DOHH2 (cell line): ENCODE data around the gene SSH2.

Experiments
- CTCF ChIP-seq: fragments of 200-600 bp; sonication (generic); IDR thresholded peaks from one replicate; pipeline ENCODE4 v1.5.1; 2014; ENCODE audit warnings: antibody characterized with exemption, mild to moderate bottlenecking, low read depth, low read length; ENCODE audit not compliant: poor library complexity, severe bottlenecking
- EZH2phosphoT487 ChIP-seq: fragments of 200-600 bp; sonication (generic); IDR thresholded peaks from 2 replicates; pipeline ENCODE4 v1.6.1; 2017; ENCODE audit warnings: borderline replicate concordance, mild to moderate bottlenecking, antibody characterized with exemption, low read length, moderate library complexity, mixed read lengths

GRCh38 chr17:29618272-29619065, 311.6 kb downstream of the SSH2 start:
- TF ChIP-seq CTCF (peak; percentile 5), EZH2phosphoT487 (no peak)
